ENCODE results near the gene CTXN3. TPM values are rescaled to one million over a fixed set of nuclear protein-coding genes. Genes with fewer than 3 reads are reported as not detected.
"Not testable (repeated sequence)": the region's sequence is repeated elsewhere in the genome, so short reads cannot be mapped to it uniquely, and the experiment has no call there.

CTXN3 gene
- total RNA-seq, 1 donor from 2014 or later = not detected

GRCh38 chr5:127666043-127666716 is 17.3 kb downstream of the CTXN3 start:
- no peak for TF ChIP-seq CTCF (IDR thresholded peaks at IDR 0.05; ENCODE audit: insufficient read depth, low read length, severe bottlenecking)
- Histone ChIP-seq H3K4me3 (ENCODE audit: low read depth, low read length) (no peak overlapping the region), H3K36me3 (ENCODE audit: control insufficient read depth, insufficient read depth, low read length) (no peaks in the 10 kb centered on the region), H3K27me3 (ENCODE audit: control insufficient read depth, insufficient read depth, low read length) (no peaks in the 10 kb centered on the region)
- FAIRE-seq (no peak), DNase-seq (ENCODE audit: low read depth) (no peak)

GRCh38 chr5:127667926-127668325 is 19.0 kb downstream of the CTXN3 start:
- no peak overlapping the region for H3K4me3 ChIP-seq (ENCODE audit: low read depth, low read length)
- H3K27me3 ChIP-seq (ENCODE audit: control insufficient read depth, insufficient read depth, low read length) = no peaks in the 10 kb centered on the region
- FAIRE-seq = no peak
- DNase-seq (ENCODE audit: low read depth) = no peak
- H3K36me3 ChIP-seq (ENCODE audit: control insufficient read depth, insufficient read depth, low read length) = no peaks in the 10 kb centered on the region
- no peak for TF ChIP-seq CTCF (IDR thresholded peaks at IDR 0.05; ENCODE audit: insufficient read depth, low read length, severe bottlenecking)

- Histone ChIP-seq H3K27me3 (ENCODE audit: control insufficient read depth, insufficient read depth, low read length) (no peaks in the 10 kb centered on the region), H3K4me3 (ENCODE audit: low read depth, low read length) (no peak overlapping the region), H3K36me3 (ENCODE audit: control insufficient read depth, insufficient read depth, low read length) (no peaks in the 10 kb centered on the region)
- TF ChIP-seq CTCF (IDR thresholded peaks at IDR 0.05; ENCODE audit: insufficient read depth, low read length, severe bottlenecking) = no peak
- no peak for DNase-seq (ENCODE audit: low read depth)
- FAIRE-seq = no peak
These were observed 22.3 kb downstream of the CTXN3 start for GRCh38 chr5:127671218-127671617.

GRCh38 chr5:127673117-127673800 is 24.4 kb downstream of the CTXN3 start:
- no peaks in the 10 kb centered on the region for H3K36me3 ChIP-seq (ENCODE audit: control insufficient read depth, insufficient read depth, low read length)
- H3K27me3 ChIP-seq (ENCODE audit: control insufficient read depth, insufficient read depth, low read length) = no peaks in the 10 kb centered on the region
- FAIRE-seq = no peak
- TF ChIP-seq CTCF (IDR thresholded peaks at IDR 0.05; ENCODE audit: insufficient read depth, low read length, severe bottlenecking) = no peak
- peak; percentile 6 for DNase-seq (ENCODE audit: low read depth)
- H3K4me3 ChIP-seq (ENCODE audit: low read depth, low read length) = no peak overlapping the region

GRCh38 chr5:127676951-127677350 is 28.1 kb downstream of the CTXN3 start:
- H3K4me3 ChIP-seq (ENCODE audit: low read depth, low read length); FAIRE-seq; DNase-seq (ENCODE audit: low read depth); H3K27me3 ChIP-seq (ENCODE audit: control insufficient read depth, insufficient read depth, low read length); H3K36me3 ChIP-seq (ENCODE audit: control insufficient read depth, insufficient read depth, low read length): not testable (repeated sequence)

- not testable (repeated sequence) for H3K36me3 ChIP-seq (ENCODE audit: control insufficient read depth, insufficient read depth, low read length); H3K27me3 ChIP-seq (ENCODE audit: control insufficient read depth, insufficient read depth, low read length); H3K4me3 ChIP-seq (ENCODE audit: low read depth, low read length); FAIRE-seq
- DNase-seq (ENCODE audit: low read depth) = peak; percentile 67
These were observed 30.9 kb downstream of the CTXN3 start for GRCh38 chr5:127679691-127680330.

All from bronchial epithelial cell (primary cell).